GM12878 (cell line): Measurements from ENCODE around the gene ATG3. TPM values are rescaled to one million over a fixed set of nuclear protein-coding genes. Genes with fewer than 3 reads are reported as not detected.

Experiments
- ATAC-seq: fragments of 200-7000 bp; cut with Tn5 transposase; 3 replicates; pipeline ENCODE4 v1.9.1; 2020; ENCODE audit warnings: mild to moderate bottlenecking, moderate library complexity
- BruUV-seq: library from RNA; stranded (reverse); fragments of 400-500 nt; replicated peaks from 2 replicates; lab custom pipeline; 2021; lab: Mats Ljungman, UMichigan
- CTCF ChIA-PET: fragments of 300-600 bp; sonication (Branson Sonifier 250); formaldehyde crosslinking; extraction: SDS; loops from one replicate; lab custom pipeline; 2021; ENCODE audit warnings: inconsistent platforms; lab: Yijun Ruan, JAX
- POLR2A ChIA-PET: fragments of 350-600 bp; formaldehyde crosslinking; extraction: SDS; loops from one replicate; lab custom pipeline; 2021; ENCODE audit warnings: inconsistent platforms; lab: Charles Lee
- RAD21 ChIA-PET: fragments of 300-600 bp; sonication (Branson Sonifier 250); formaldehyde crosslinking; loops from one replicate; lab custom pipeline; 2023; ENCODE audit warnings: antibody characterized with exemption; ENCODE audit not compliant: unreplicated experiment; lab: Charles Lee
- SMC1A ChIA-PET: fragments of 300-600 bp; sonication (Branson Sonifier 250); formaldehyde crosslinking; loops from one replicate; lab custom pipeline; 2023; ENCODE audit not compliant: unreplicated experiment, uncharacterized antibody; lab: Charles Lee
- DNase-seq: peaks from one replicate; pipeline ENCODE4 v3.0.0-alpha.2; 2011; ENCODE audit warnings: low read depth, low spot score
- FAIRE-seq: peaks from 3 replicates; lab custom pipeline; 2011; peaks lifted over from hg19 to GRCh38; lab: Jason Lieb, UNC
- H2AFZ ChIP-seq: 2 replicates; pipeline ENCODE4 v1.6.0; 2011; ENCODE audit warnings: low read depth, low read length, control low read depth; ENCODE audit not compliant: control insufficient read depth
- H3K27ac ChIP-seq: 2 replicates; pipeline ENCODE4 v1.5.1; 2011; ENCODE audit warnings: control low read depth; ENCODE audit not compliant: control insufficient read depth, insufficient read depth
- H3K27me3 ChIP-seq, 2 experiments: replicated peaks in 1 of 2; 2 replicates each; pipeline versions ENCODE4 v1.6.0 to v1.6.1; 2011; ENCODE audit warnings: low read length in 1 of 2; ENCODE audit not compliant: control insufficient read depth in 2 of 2, insufficient read depth in 2 of 2
- H3K36me3 ChIP-seq, 2 experiments: 2 replicates each; pipeline ENCODE4 v1.5.1; 2011; ENCODE audit warnings: low read length in 1 of 2; ENCODE audit not compliant: control insufficient read depth in 2 of 2, insufficient read depth in 2 of 2
- H3K4me1 ChIP-seq: 2 replicates; pipeline ENCODE4 v1.6.1; 2011; ENCODE audit warnings: mild to moderate bottlenecking, low read length, moderate library complexity, mixed read lengths; ENCODE audit not compliant: control insufficient read depth, insufficient read depth
- H3K4me2 ChIP-seq: 2 replicates; pipeline ENCODE4 v1.6.0; 2011; ENCODE audit warnings: control low read depth; ENCODE audit not compliant: control insufficient read depth, insufficient read depth
- H3K4me3 ChIP-seq: fragments of 200-600 bp; sonication (generic); 2 replicates; pipeline ENCODE4 v1.5.1; 2016
- H3K79me2 ChIP-seq: 2 replicates; pipeline ENCODE4 v1.6.0; 2011; ENCODE audit warnings: low read length; ENCODE audit not compliant: control insufficient read depth, insufficient read depth
- H3K9ac ChIP-seq: 2 replicates; pipeline ENCODE4 v1.8.0; 2011; ENCODE audit warnings: low read length, control low read depth, mixed read lengths; ENCODE audit not compliant: control insufficient read depth, insufficient read depth
- H3K9me3 ChIP-seq: replicated peaks from 3 replicates; pipeline ENCODE4 v1.5.1; 2011; ENCODE audit warnings: mild to moderate bottlenecking, low read length; ENCODE audit not compliant: control insufficient read depth, insufficient read depth
- H4K20me1 ChIP-seq: 2 replicates; pipeline ENCODE4 v1.6.0; 2011; ENCODE audit not compliant: control insufficient read depth, insufficient read depth
- BCL11A ChIP-seq: IDR thresholded peaks from 2 replicates; pipeline ENCODE4 v1.6.1; 2011; ENCODE audit warnings: low read depth, low read length
- JUNB ChIP-seq: IDR thresholded peaks from 2 replicates; pipeline ENCODE4 v1.6.1; 2016; ENCODE audit warnings: antibody characterized with exemption, mild to moderate bottlenecking
- KLF5 ChIP-seq: fragments of 450-650 bp; IDR thresholded peaks from 2 replicates; pipeline ENCODE4 v1.6.1; 2014; ENCODE audit warnings: mild to moderate bottlenecking; ENCODE audit not compliant: partially characterized antibody
- MTA2 ChIP-seq: fragments of 450-650 bp; IDR thresholded peaks from 2 replicates; pipeline ENCODE4 v1.6.1; 2016; ENCODE audit warnings: low read depth, mild to moderate bottlenecking, moderate library complexity
- POU2F2 ChIP-seq: IDR thresholded peaks from 3 replicates; pipeline ENCODE4 v1.6.1; 2011; ENCODE audit warnings: low read depth, mild to moderate bottlenecking, low read length, borderline replicate concordance
- SMAD5 ChIP-seq: IDR thresholded peaks from 2 replicates; pipeline ENCODE4 v1.6.1; 2016; ENCODE audit warnings: antibody characterized with exemption, low read depth
- WGBS: methylation state at CpG from one replicate; pipeline ENCODE4 v1.1.6; 2016; ENCODE audit warnings: low lambda C conversion rate; ENCODE audit not compliant: insufficient replicate concordance, insufficient coverage; ENCODE audit errors: missing lambda C conversion rate; 5-methylcytosine and 5-hydroxymethylcytosine counted together
- in situ Hi-C: fragments of 300-500 bp; cut with MboI; formaldehyde crosslinking; loops from 9 replicates; pipeline ENCODE4 v1.14.3; 2018; ENCODE audit warnings: mixed read lengths
- intact Hi-C: fragments of 100-400 bp; cut with micrococcal nuclease; formaldehyde crosslinking; loops from one replicate; pipeline ENCODE4 v1.14.2; 2022; ENCODE audit not compliant: unreplicated experiment
- polyA plus RNA-seq, 11 experiments: library from polyadenylated mRNA; depleted of rRNA in 4 of 11; unstranded in 6 of 11; stranded (reverse) in 5 of 11; fragments of >200 nt; fragmentation: Nextera tagmentation in 4 of 11; fragmentation: Illumina TruSeq in 1 of 11; extraction: Ambion mirVana in 4 of 11; extraction: Trizol in 1 of 11; gene quantifications; 1 replicate in 1 of 11; 2 replicates in 10 of 11; pipeline versions ENCODE4 v1.2.1 to v1.2.3, GENCODE V29; 2011 to 2016; ENCODE audit warnings: inconsistent platforms in 2 of 11, missing spikeins in 2 of 11, low read depth in 1 of 11
- total RNA-seq, 4 experiments: library from RNA; depleted of rRNA in 3 of 4; stranded (reverse); fragments of >200 nt in 3 of 4; fragmentation: Illumina TruSeq in 1 of 4; extraction: Trizol in 1 of 4; gene quantifications; 2 replicates each; pipeline versions ENCODE4 v1.2.1 to v1.2.3, GENCODE V29; 2013 to 2021
- TF ChIP-seq, protein P1 (sequence below): fragments of 450-650 bp; IDR thresholded peaks from 2 replicates; pipeline ENCODE4 v1.6.1; 2014; ENCODE audit warnings: mild to moderate bottlenecking
- TF ChIP-seq, protein P2 (sequence below): IDR thresholded peaks from 2 replicates; pipeline ENCODE4 v1.6.1; 2012; ENCODE audit warnings: improper control_type of control experiment, low read depth, low read length; ENCODE audit not compliant: insufficient replicate concordance

ATG3 gene
- total and polyA plus RNA-seq, 10 of the 15 experiments (the other 5 are each of a cell fraction or from before 2014, with no cell fraction given), result 49.8 to 97.0 (median 63.6) TPM

- ATAC-seq, result no peak
- Histone ChIP-seq H3K36me3 (no peaks in the 10 kb centered on the region), H3K4me1 (peaks cover 35% of the 10 kb centered on the region), H2AFZ (no peak overlapping the region; the same call in 1 of the 2 replicates), H3K27ac (no peak overlapping the region), H3K9me3 (no peaks in the 10 kb centered on the region; the same call in 2 of the 3 replicates), H3K27me3 (no peaks in the 10 kb centered on the region), H3K79me2 (peaks cover 16% of the 10 kb centered on the region), H3K4me3 (no peak overlapping the region), H3K4me2 (peak overlapping the region; percentile 52), H4K20me1 (no peaks in the 10 kb centered on the region), H3K9ac (no peak overlapping the region)
- CTCF ChIA-PET, result interaction anchor here (0.8 to 2.1 kb wide), 4 partner anchors 9 to 392 kb away, joined by 3 to 6 read pairs (median 3); no protein-coding TSS in a partner anchor
- POLR2A ChIA-PET, result interaction anchor here (0.6 to 1.6 kb wide), 3 partner anchors 10 to 41 kb away, joined by 3 to 9 read pairs (median 3); no protein-coding TSS in a partner anchor
- intact Hi-C loops (no loop called here), in situ Hi-C loops (no loop called here)
- no peak for FAIRE-seq
- SMC1A ChIA-PET, result interaction anchor here (1.0 to 12.0 kb wide), 9 partner anchors 11 to 200 kb away, joined by 3 to 143 read pairs (median 4); no protein-coding TSS in a partner anchor
- BruUV-seq, result no TSS peak
- DNase-seq, result no peak
- over 99% methylated on average over 4 of the region's 4 CpGs for WGBS
- TF ChIP-seq JUNB (peak; percentile 66), BCL11A (no peak)
- RAD21 ChIA-PET, result interaction anchor here (1.4 to 3.7 kb wide), 4 partner anchors 10 to 374 kb away, joined by 3 to 14 read pairs (median 4); no protein-coding TSS in a partner anchor
Measured at GRCh38 chr3:112503304-112503972, 58.3 kb downstream of the ATG3 start.

DNA sequence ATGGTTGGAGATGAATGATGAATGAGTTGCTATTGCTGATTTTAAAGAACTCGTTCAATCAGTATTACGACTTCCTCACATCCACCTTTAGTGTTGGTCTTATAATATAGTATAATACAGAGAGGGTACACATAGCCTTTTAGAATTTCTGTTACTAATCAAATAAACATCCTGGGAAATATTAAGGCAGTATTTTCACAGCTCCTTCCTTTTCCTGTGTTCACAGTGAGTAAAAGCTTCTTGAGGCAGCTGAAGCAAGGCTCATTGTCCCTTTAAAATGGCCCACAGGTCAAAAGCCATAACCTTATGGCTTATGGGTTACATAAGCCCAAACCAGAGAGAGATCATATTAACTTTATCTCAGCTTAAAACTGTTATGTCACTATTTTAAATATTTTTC, 61.1 kb downstream of the ATG3 start:
- Histone ChIP-seq H4K20me1 (no peaks in the 10 kb centered on the region), H3K9ac (no peak overlapping the region), H3K27ac (peak overlapping the region; percentile 87), H3K79me2 (peaks cover 44% of the 10 kb centered on the region), H3K9me3 (no peaks in the 10 kb centered on the region), H3K27me3 (no peaks in the 10 kb centered on the region), H3K4me1 (peaks cover 17% of the 10 kb centered on the region), H3K4me3 (no peak overlapping the region), H3K4me2 (peak overlapping the region; percentile 64; the same call in 1 of the 2 replicates), H3K36me3 (no peaks in the 10 kb centered on the region), H2AFZ (no peak overlapping the region)
- WGBS, result 98% methylated on average over 2 of the region's 2 CpGs
- no TSS peak for BruUV-seq
- ATAC-seq, result no peak
- intact Hi-C loops, result no loop called here
- ChIA-PET CTCF (interaction anchor here (1.0 to 3.1 kb wide), 10 partner anchors 11 to 389 kb away, joined by 3 to 13 read pairs (median 5); no protein-coding TSS in a partner anchor), SMC1A (interaction anchor here (0.8 to 12.0 kb wide), 16 partner anchors 9 to 386 kb away, joined by 3 to 143 read pairs (median 8); partner anchors contain the start of genes CD200 and GCSAM), RAD21 (interaction anchor here (0.6 to 14.4 kb wide), 12 partner anchors 11 to 207 kb away, joined by 3 to 262 read pairs (median 8); partner anchors contain the start of genes CD200 and SLC9C1), POLR2A (interaction anchor here (0.9 to 6.4 kb wide), 7 partner anchors 8 to 167 kb away, joined by 3 to 51 read pairs (median 10); partner anchors contain the start of gene CD200)
- in situ Hi-C loops, result no loop called here
- no peak for TF ChIP-seq MTA2
- TF ChIP-seq, protein P1, sequence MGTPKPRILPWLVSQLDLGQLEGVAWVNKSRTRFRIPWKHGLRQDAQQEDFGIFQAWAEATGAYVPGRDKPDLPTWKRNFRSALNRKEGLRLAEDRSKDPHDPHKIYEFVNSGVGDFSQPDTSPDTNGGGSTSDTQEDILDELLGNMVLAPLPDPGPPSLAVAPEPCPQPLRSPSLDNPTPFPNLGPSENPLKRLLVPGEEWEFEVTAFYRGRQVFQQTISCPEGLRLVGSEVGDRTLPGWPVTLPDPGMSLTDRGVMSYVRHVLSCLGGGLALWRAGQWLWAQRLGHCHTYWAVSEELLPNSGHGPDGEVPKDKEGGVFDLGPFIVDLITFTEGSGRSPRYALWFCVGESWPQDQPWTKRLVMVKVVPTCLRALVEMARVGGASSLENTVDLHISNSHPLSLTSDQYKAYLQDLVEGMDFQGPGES, result no peak
- no peak for TF ChIP-seq SMAD5
- no peak for TF ChIP-seq POU2F2
- TF ChIP-seq, protein P2, sequence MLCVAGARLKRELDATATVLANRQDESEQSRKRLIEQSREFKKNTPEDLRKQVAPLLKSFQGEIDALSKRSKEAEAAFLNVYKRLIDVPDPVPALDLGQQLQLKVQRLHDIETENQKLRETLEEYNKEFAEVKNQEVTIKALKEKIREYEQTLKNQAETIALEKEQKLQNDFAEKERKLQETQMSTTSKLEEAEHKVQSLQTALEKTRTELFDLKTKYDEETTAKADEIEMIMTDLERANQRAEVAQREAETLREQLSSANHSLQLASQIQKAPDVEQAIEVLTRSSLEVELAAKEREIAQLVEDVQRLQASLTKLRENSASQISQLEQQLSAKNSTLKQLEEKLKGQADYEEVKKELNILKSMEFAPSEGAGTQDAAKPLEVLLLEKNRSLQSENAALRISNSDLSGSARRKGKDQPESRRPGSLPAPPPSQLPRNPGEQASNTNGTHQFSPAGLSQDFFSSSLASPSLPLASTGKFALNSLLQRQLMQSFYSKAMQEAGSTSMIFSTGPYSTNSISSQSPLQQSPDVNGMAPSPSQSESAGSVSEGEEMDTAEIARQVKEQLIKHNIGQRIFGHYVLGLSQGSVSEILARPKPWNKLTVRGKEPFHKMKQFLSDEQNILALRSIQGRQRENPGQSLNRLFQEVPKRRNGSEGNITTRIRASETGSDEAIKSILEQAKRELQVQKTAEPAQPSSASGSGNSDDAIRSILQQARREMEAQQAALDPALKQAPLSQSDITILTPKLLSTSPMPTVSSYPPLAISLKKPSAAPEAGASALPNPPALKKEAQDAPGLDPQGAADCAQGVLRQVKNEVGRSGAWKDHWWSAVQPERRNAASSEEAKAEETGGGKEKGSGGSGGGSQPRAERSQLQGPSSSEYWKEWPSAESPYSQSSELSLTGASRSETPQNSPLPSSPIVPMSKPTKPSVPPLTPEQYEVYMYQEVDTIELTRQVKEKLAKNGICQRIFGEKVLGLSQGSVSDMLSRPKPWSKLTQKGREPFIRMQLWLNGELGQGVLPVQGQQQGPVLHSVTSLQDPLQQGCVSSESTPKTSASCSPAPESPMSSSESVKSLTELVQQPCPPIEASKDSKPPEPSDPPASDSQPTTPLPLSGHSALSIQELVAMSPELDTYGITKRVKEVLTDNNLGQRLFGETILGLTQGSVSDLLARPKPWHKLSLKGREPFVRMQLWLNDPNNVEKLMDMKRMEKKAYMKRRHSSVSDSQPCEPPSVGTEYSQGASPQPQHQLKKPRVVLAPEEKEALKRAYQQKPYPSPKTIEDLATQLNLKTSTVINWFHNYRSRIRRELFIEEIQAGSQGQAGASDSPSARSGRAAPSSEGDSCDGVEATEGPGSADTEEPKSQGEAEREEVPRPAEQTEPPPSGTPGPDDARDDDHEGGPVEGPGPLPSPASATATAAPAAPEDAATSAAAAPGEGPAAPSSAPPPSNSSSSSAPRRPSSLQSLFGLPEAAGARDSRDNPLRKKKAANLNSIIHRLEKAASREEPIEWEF, result no peak
- no peak for TF ChIP-seq KLF5
- DNase-seq, result no peak
- no peak for FAIRE-seq
